Measurements from ENCODE around the gene PKD2L1.

Gene PKD2L1

GRCh38 chr10:100355086-100355485, 25.1 kb upstream of the PKD2L1 start:
- DNase-seq, result no peak

GRCh38 chr10:100353770-100354485, 23.9 kb upstream of the PKD2L1 start:
- DNase-seq, result no peak

GRCh38 chr10:100350914-100351485, 21.0 kb upstream of the PKD2L1 start:
- no peak for DNase-seq

GRCh38 chr10:100349672-100350071, 19.6 kb upstream of the PKD2L1 start:
- no peak for DNase-seq

GRCh38 chr10:100349087-100349486, 19.1 kb upstream of the PKD2L1 start:
- DNase-seq, result peak in 1 of 2 experiments; percentile 25

- DNase-seq, result no peak
Measured at GRCh38 chr10:100348389-100348927, 18.4 kb upstream of the PKD2L1 start.

- peak in 1 of 2 experiments; percentile 30 for DNase-seq
Measured at GRCh38 chr10:100347568-100348195, 17.7 kb upstream of the PKD2L1 start.

- DNase-seq, result peak; percentile 83 to 95
Measured at GRCh38 chr10:100346765-100347567, 16.9 kb upstream of the PKD2L1 start, which contains the start of gene SCD. SCD (plus strand) TSS chr10:100347233; CDS start chr10:100347505, 272 bp downstream.

GRCh38 chr10:100346351-100346764, 16.3 kb upstream of the PKD2L1 start:
- DNase-seq, result peak; percentile 14 to 66

- DNase-seq, result no peak
Measured at GRCh38 chr10:100345570-100346330, 15.7 kb upstream of the PKD2L1 start.

- DNase-seq, result no peak
Measured at GRCh38 chr10:100344241-100344788, 14.3 kb upstream of the PKD2L1 start.

- no peak for DNase-seq
Measured at GRCh38 chr10:100342627-100342972, 12.6 kb upstream of the PKD2L1 start.

- peak in 1 of 2 experiments; percentile 61 for DNase-seq
Measured at GRCh38 chr10:100341953-100342626, 12.1 kb upstream of the PKD2L1 start.

- no peak for DNase-seq
Measured at GRCh38 chr10:100340948-100341847, 11.2 kb upstream of the PKD2L1 start.

- no peak for DNase-seq
Measured at GRCh38 chr10:100339236-100339635, 9.2 kb upstream of the PKD2L1 start.

- peak in 1 of 2 experiments; percentile 74 for DNase-seq
Measured at GRCh38 chr10:100338434-100339036, 8.5 kb upstream of the PKD2L1 start.

GRCh38 chr10:100334762-100335161, 4.7 kb upstream of the PKD2L1 start:
- no peak for DNase-seq

- DNase-seq, result no peak
Measured at GRCh38 chr10:100333661-100334440, 3.8 kb upstream of the PKD2L1 start.

- DNase-seq, result no peak
Measured at GRCh38 chr10:100333106-100333505, 3.1 kb upstream of the PKD2L1 start.

All from NCI-H526 (cell line).